ENCODE measurements around the gene KRT26.
"Not testable (repeated sequence)": the region's sequence is repeated elsewhere in the genome, so short reads cannot be mapped to it uniquely, and the experiment has no call there.

Gene KRT26, protein sequence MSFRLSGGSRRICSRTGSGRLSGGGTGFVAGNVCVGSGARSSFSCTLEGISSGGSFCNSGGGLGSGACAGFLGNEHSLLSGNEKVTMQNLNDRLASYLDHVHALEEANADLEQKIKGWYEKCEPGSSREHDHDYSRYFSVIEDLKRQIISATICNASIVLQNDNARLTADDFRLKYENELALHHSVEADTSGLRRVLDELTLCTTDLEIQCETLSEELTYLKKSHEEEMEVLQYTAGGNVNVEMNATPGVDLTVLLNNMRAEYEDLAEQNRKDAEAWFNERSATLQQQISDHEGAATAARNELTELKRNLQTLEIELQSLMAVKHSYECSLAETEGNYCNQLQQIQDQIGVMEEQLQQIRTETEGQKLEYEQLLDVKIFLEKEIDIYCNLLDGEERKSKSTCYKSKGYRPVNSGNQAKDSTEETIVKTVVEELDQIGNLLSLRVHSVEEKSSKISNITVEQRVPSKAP

DNA sequence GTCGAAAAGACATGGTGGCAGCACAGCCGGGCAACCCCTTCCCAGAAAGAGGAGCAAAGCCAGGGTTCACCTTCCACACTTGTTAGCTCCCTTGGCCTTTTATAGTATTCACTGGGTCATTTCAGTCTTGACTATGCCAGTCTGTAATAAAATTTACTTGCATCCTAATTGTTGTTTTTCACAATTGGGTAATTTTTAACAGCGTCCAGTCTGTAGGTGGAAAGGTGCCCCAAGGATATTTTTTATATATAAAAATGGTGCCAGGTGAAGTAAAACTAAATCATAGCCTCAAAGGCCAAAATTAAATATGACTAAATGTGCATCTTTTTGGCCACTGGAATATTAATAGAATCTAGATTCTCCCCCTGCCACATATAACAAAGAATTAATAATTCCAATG lies at the start of gene KRT26:
Gene KRT26 (minus strand): TSS at position 101 of the 400 bp plus-strand sequence. CDS start 88 bp downstream, at position 13.
- DNase-seq, result no peak

DNA sequence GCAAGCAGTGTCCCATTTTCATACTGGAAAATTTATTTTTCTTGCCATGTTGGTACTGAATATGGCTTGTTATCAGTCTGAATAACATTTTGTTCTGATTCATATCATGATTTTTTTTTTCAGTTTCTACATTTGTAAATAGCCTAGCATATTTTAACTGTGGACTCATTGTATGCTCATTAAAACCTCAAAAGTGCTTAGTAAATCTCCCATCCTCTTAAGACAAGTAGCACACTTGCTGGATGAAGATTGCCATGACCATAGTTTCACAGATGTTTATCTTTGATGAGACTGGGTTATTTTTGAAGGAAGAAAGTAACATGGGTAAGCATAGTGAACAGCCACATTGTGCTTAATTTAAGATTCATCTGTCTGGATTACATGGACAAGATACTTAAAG lies 49.5 kb upstream of the KRT26 start:
- no peak for DNase-seq

GRCh38 chr17:40820228-40820838 lies 48.3 kb upstream of the KRT26 start:
- no peak for DNase-seq

DNA sequence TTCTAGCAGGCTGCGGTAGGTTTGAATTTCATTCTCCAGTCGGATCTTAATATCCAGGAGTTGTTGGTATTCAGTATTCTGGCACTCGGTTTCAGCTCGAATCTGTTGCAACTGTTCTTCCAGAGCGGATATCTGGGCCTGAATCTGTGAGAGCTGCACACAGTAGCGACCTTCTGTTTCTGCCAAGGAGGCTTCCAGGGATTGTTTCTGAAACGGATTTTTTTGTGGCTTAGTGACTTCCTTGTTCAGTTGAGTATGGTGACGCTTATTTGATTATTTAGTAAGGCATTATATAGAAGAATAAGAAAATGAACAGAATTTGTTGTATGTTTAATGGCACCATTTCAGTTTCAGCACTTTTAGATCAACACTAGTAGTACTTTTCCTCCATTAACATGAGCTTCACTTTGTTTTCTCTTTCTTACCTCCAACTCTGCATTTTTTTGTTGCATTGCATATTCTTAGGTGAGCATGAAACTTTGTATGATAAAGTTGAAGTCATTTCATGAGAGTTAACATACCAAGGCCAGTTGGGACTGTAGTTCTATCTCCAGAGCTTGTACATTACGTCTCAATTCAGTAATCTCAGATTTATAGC lies 47.6 kb upstream of the KRT26 start:
- DNase-seq, result no peak

- peak; percentile 43 for DNase-seq
These were observed 46.9 kb upstream of the KRT26 start for GRCh38 chr17:40818733-40819527.

GRCh38 chr17:40818343-40818732 lies 46.3 kb upstream of the KRT26 start:
- no peak for DNase-seq

- no peak for DNase-seq
These were observed 45.2 kb upstream of the KRT26 start for GRCh38 chr17:40817103-40817682.

- no peak for DNase-seq
These were observed 44.6 kb upstream of the KRT26 start for GRCh38 chr17:40816569-40816968.

DNA sequence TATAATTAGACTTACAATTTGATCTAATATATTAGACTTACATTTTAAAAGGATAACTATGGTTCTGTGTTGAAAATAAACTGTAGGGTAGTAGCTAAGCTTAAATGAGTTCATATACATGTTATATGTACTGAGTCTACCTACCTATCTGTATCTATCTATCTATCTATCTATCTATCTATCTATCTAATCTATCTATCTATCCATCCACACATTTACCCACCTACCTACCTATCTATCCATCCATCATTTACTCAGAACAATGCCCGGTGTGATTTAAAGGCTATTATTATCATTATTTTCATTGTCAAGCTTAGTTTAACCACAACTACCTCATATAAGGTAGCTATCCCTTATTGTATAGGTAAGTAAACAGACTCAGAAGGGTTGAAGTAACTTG lies 43.4 kb upstream of the KRT26 start:
- no peak for DNase-seq

- not testable (repeated sequence) for DNase-seq
These were observed 42.7 kb upstream of the KRT26 start for GRCh38 chr17:40814657-40815056.

DNA sequence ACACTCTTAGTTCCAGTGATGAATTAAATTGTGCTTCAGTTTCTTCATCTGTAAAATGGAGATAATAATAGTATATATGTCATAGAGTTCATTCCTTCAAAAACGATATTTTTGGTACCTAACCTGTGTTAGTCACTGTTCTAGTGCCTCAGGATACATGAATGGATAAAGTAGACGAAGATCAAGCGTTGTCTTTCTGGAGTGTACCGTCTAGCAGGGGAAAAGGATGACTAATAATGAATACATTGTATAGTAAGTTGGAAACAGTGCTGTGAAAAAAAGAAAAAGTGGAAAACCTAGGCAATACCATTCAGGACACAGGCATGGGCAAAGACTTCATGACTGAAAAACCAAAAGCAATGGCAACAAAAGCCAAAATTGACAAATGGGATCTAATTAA lies 41.8 kb upstream of the KRT26 start:
- peak; percentile 5 for DNase-seq

DNA sequence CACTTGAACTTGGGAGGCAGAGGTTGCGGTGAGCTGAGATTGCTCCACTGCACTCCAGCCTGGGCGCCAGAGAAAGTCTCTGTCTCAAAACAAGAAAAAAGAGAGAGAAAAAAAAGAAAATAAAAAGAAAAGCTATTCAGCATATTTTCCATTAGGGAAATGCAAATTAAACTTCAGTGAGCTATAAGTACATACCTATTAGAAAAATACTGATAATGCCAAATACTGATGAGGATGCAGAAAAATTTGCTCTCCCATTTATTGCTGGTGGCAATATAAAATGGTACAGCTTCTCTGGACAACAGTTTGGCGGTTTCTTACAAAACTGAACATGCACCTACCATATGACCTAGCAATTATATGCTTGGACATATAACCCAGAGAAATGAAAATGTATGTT lies 40.6 kb upstream of the KRT26 start:
- no peak for DNase-seq

DNA sequence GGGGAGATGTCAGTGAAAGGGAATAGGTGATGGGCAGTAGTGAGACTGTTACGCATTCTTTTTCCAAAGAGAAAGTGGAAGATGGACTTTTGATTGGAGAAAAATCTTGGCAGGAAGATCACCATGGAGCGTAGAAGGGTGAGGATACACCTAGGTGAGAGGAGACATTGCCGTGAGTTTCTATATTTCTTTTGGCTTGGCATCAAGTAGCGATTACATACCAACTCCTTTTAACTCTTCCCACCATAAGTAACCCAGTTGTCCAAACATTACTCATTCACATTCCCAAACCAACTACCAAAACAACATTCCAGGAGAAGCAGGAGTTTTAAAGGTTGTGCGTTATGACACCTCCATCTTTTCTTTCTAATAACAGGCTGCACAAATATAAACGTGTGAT lies 38.5 kb upstream of the KRT26 start:
- no peak for DNase-seq

DNA sequence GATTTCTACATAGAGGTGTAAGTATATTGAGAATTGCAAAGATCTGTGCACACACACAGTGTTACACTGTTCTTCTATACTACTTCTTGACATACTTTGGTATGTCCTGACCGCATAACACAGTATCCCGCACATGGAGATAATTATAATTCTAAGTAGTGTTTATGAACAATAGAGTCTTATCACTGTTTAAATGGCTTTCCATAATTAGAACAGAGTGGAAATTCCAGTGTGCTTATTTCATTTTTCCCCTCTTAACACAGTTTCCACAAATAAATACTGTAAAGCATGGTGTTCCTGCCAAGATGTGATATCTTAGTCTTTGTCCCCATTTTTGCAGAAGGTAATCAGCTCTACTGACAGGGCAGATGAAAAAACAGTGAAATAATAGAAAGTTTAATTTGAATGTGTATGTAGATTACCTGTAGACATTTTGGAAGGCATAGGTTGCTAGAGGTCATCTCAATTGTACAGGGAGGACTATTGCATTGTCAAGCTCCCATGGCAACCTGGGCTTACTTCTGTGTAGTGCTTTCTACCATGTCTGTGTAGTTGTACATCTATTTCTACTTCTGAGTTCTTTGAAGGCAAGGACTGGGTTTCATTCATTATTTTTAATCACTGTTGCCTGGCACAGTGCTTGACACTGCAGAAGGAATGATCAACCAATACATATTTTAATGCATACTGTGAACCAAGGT lies 37.9 kb upstream of the KRT26 start:
- no peak for DNase-seq

GRCh38 chr17:40806131-40806530 lies 34.1 kb upstream of the KRT26 start:
- DNase-seq, result no peak

- peak; percentile 78 for DNase-seq
These were observed 31.6 kb upstream of the KRT26 start for GRCh38 chr17:40803617-40804082.

DNA sequence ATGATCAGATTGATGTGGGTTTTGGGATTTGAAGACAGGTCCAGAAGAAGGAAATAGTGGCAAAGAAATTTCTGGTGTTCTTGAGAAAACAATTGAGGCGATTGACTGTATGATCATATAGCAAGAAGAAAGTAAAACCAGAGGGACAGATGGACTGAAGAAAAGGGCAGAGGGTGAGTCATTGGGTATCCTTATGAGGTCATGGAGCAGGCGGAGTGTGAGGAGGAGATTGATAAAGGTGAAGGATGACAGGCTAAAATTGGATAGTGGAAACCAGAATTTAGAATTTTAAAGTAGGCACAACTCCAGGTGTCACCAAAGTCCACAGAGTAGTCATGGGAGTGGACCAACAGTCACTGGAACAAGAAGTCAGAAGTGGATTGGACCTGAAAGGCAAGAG lies 29.2 kb upstream of the KRT26 start:
- DNase-seq, result no peak

DNA sequence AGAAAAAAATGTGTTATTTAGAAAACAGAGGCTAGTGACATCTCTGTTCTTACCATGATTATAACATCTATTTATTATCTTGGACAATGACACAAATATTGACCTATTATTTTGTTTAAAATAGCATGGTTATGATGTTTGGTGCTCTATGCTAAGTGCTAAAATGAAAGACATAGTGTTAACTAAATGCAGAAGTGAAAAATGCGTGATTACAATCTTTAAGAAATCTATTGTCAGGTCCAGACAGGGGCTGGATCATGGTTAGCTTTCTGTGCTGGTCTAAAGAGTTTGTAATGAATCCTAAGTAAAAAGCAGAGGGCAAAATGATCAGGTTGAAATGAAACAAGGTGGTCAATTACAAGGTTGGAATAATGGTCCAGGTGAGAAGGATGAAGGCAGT lies 28.4 kb upstream of the KRT26 start:
- no peak for DNase-seq

GRCh38 chr17:40799859-40800258 lies 27.9 kb upstream of the KRT26 start, which contains the start of gene KRT28:
Gene KRT28, minus strand, starts transcription at chr17:40799959. Its CDS starts 66 bp downstream, at chr17:40799893.
- DNase-seq, result no peak

DNA sequence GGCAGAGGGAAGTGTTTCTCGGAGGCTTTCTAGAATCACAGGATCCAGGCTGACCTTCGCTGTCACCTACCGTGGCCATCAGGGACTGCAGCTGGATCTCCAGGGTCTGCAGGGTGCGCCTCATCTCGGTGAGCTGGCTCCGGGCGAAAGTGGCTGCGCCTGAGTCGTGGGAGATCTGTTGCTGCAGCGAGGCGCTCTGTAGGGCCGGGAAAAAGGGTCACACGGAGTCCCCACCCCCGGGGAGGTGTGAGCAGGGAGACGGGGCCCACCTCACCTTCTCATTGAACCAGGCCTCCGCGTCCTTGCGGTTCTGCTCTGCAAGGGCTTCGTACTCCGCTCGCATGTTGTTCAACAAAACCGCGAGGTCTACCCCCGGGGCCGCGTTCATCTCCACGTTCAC lies 24.8 kb upstream of the KRT26 start:
- no peak for DNase-seq

DNA sequence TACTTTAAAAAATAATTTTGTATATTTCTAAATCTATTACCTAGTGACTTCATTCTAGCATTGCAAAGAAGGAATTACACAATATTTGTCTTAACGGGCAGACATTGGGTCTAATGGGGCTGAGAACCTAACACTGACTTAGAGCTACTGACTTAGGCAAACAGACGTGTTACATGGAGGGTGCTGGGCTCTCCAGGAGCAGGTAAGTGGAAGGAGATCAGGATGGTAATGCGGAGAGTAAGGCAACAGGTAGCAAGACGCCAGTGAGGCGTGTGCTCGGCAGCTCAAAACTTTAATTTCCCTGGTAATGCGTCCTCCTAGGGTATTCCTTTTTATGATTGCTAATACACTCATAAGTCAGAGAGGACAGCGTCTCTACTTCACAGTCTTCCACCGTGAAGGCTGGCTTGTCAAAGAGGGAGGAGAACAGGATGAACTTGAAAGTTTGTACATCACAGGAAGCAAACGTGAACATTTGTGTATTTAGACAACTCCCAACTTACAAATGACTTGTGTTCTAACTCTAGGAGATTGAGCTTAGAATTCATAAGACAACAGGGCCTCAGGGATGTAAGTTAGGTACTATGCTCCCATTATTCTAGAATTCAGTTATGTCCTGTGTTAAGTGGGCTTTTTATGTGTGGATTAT lies 23.1 kb upstream of the KRT26 start:
- no peak for DNase-seq

Measured in amniotic stem cell (primary cell).